SU-DHL-6 (cell line): Measurements from ENCODE around the gene HIBADH.

Experiments used
- H2AFZ ChIP-seq: fragments of 200-600 bp; sonication (generic); 2 replicates; pipeline ENCODE4 v1.6.1; 2014; ENCODE audit warnings: low read depth, mild to moderate bottlenecking, moderate library complexity, mixed read lengths, antibody characterized with exemption, low read length; ENCODE audit not compliant: severe bottlenecking
- H3F3A ChIP-seq: fragments of 200-600 bp; shearing (Covaris generic); 2 replicates; pipeline ENCODE4 v1.6.0; 2016; ENCODE audit warnings: antibody characterized with exemption, mild to moderate bottlenecking; ENCODE audit not compliant: insufficient read depth
- H3K27ac ChIP-seq: fragments of 200-600 bp; sonication (generic); 2 replicates; pipeline ENCODE4 v1.5.1; 2016; ENCODE audit warnings: low read depth, mild to moderate bottlenecking, low read length, moderate library complexity, mixed read lengths
- H3K27me3 ChIP-seq: fragments of 200-600 bp; sonication (generic), shearing (Covaris generic); 2 replicates; pipeline ENCODE4 v1.6.0; 2014; ENCODE audit warnings: mild to moderate bottlenecking, low read length
- H3K36me3 ChIP-seq: fragments of 200-600 bp; sonication (generic); 2 replicates; pipeline ENCODE4 v1.6.1; 2014; ENCODE audit warnings: mild to moderate bottlenecking, low read length, mixed read lengths
- H3K4me2 ChIP-seq: fragments of 300-600, 200-600 bp; shearing (Covaris generic), sonication (generic); 2 replicates; pipeline ENCODE4 v1.6.0; 2014; ENCODE audit warnings: low read length, low read depth, mild to moderate bottlenecking; ENCODE audit not compliant: poor library complexity, severe bottlenecking
- H3K4me3 ChIP-seq: fragments of 200-600 bp; sonication (generic); 2 replicates; pipeline ENCODE4 v1.5.1; 2014; ENCODE audit warnings: antibody characterized with exemption, low read length, mild to moderate bottlenecking, mixed read lengths; ENCODE audit not compliant: insufficient read depth, poor library complexity, severe bottlenecking
- H3K79me2 ChIP-seq: fragments of 200-600 bp; sonication (generic); 2 replicates; pipeline ENCODE4 v1.6.1; 2014; ENCODE audit warnings: mild to moderate bottlenecking, low read length, moderate library complexity; ENCODE audit not compliant: insufficient read depth
- H3K9ac ChIP-seq: fragments of 200-600 bp; sonication (generic); 2 replicates; pipeline ENCODE4 v1.7.0; 2014; ENCODE audit warnings: mild to moderate bottlenecking, low read length
- H3K9me2 ChIP-seq: fragments of 200-600 bp; sonication (generic); replicated peaks from 2 replicates; pipeline ENCODE4 v1.6.1; 2014; ENCODE audit warnings: low read length; ENCODE audit not compliant: insufficient read depth
- H3K9me3 ChIP-seq: fragments of 200-600 bp; sonication (generic); 2 replicates; pipeline ENCODE4 v1.6.1; 2014; ENCODE audit warnings: low read length, mixed read lengths; ENCODE audit not compliant: insufficient read depth
- H4K20me1 ChIP-seq: fragments of 200-600 bp; sonication (generic); 2 replicates; pipeline ENCODE4 v1.6.1; 2014; ENCODE audit warnings: low read depth, mild to moderate bottlenecking, antibody characterized with exemption, low read length, moderate library complexity, mixed read lengths
- EZH2phosphoT487 ChIP-seq: fragments of 200-600 bp; sonication (generic), shearing (Covaris generic); conservative IDR thresholded peaks from 2 replicates; pipeline ENCODE4 v1.6.1; 2018; ENCODE audit warnings: mild to moderate bottlenecking, antibody characterized with exemption, low read length, moderate library complexity, mixed read lengths
- TF ChIP-seq, protein P1 (sequence below): fragments of 200-600 bp; sonication (generic); IDR thresholded peaks from one replicate; pipeline ENCODE4 v1.5.1; 2017; ENCODE audit warnings: antibody characterized with exemption, mild to moderate bottlenecking, low read length, moderate library complexity; ENCODE audit not compliant: insufficient read depth, poor library complexity, severe bottlenecking

The HIBADH gene

DNA sequence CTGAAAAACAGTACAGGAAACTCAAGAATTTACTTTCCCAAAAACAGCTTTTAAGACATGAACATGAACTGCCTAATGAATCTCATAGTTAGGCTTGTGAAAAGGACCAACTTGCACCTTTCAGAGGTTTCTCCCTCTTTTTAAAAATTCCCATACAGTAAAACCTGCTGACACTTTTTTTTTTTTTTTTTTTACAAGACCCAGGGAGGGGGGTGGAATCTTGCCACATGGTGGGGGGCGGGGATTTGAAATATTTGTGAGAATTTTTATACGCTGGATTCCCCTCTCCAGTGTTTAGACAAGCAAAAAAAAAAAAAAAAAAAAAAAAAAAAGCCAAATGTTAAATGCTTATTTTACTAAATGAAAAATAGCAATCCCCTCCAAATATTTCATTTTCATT, 57.4 kb downstream of the HIBADH start:
- no peak overlapping the region for H3K4me3 ChIP-seq
- H2AFZ ChIP-seq, result no peak overlapping the region
- no peaks in the 10 kb centered on the region for H3K79me2 ChIP-seq
- H3K9me2 ChIP-seq, result no peaks in the 10 kb centered on the region
- H4K20me1 ChIP-seq, result no peaks in the 10 kb centered on the region
- no peaks in the 10 kb centered on the region for H3F3A ChIP-seq
- TF ChIP-seq EZH2phosphoT487, result no peak
- H3K27me3 ChIP-seq, result no peaks in the 10 kb centered on the region
- H3K27ac ChIP-seq, result no peak overlapping the region
- no peaks in the 10 kb centered on the region for H3K36me3 ChIP-seq
- no peaks in the 10 kb centered on the region for H3K9me3 ChIP-seq
- no peak overlapping the region for H3K4me2 ChIP-seq
- H3K9ac ChIP-seq, result no peak overlapping the region

DNA sequence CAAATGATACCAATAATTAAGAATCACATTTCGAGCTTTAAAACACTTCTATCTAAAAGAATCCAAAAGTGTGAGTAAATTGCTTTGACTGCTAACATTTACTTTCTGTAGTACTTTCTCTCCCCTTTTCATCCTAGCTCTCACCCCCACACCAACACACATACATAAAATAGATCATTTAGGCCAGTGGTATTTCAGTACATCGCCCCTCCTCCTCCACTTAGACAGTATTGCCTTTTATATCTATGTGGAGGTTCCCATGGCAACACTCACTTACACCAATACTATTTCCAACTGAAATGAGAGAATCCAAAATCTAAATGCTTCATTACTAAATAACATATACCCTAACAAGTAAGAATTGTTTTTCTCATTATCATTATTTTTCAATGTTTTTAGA, 58.9 kb downstream of the HIBADH start:
- no peak overlapping the region for H3K4me2 ChIP-seq
- no peak overlapping the region for H3K9ac ChIP-seq
- no peaks in the 10 kb centered on the region for H3K9me3 ChIP-seq
- H4K20me1 ChIP-seq, result no peaks in the 10 kb centered on the region
- no peaks in the 10 kb centered on the region for H3K36me3 ChIP-seq
- H3K4me3 ChIP-seq, result no peak overlapping the region
- H3K27me3 ChIP-seq, result no peaks in the 10 kb centered on the region
- no peak overlapping the region for H3K27ac ChIP-seq
- no peaks in the 10 kb centered on the region for H3K9me2 ChIP-seq
- H2AFZ ChIP-seq, result no peak overlapping the region
- no peaks in the 10 kb centered on the region for H3K79me2 ChIP-seq
- TF ChIP-seq, protein P1, sequence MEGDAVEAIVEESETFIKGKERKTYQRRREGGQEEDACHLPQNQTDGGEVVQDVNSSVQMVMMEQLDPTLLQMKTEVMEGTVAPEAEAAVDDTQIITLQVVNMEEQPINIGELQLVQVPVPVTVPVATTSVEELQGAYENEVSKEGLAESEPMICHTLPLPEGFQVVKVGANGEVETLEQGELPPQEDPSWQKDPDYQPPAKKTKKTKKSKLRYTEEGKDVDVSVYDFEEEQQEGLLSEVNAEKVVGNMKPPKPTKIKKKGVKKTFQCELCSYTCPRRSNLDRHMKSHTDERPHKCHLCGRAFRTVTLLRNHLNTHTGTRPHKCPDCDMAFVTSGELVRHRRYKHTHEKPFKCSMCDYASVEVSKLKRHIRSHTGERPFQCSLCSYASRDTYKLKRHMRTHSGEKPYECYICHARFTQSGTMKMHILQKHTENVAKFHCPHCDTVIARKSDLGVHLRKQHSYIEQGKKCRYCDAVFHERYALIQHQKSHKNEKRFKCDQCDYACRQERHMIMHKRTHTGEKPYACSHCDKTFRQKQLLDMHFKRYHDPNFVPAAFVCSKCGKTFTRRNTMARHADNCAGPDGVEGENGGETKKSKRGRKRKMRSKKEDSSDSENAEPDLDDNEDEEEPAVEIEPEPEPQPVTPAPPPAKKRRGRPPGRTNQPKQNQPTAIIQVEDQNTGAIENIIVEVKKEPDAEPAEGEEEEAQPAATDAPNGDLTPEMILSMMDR, result no peak
- no peak for TF ChIP-seq EZH2phosphoT487
- no peaks in the 10 kb centered on the region for H3F3A ChIP-seq

DNA sequence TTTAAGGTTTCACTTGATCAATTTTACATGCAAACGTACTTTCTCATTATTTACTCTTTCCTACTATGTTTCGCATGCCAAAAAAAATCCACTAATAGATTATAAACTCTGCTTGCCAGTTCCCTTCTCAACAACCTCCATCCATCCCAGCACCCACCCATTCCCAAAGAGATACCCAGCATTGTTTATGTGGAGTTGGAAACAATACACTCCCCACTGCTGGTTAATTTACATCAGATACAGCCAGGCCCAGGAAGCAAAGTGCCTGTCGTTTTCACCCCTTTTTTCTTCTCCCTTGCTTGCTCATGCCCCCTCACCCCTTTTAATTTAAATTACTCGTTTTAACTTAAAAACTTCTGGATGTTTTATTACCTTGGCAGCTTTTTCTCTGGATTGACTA, 59.9 kb downstream of the HIBADH start:
- Histone ChIP-seq H3K79me2 (no peaks in the 10 kb centered on the region), H3K36me3 (no peaks in the 10 kb centered on the region), H3K9me3 (no peaks in the 10 kb centered on the region), H3F3A (no peaks in the 10 kb centered on the region), H2AFZ (no peak overlapping the region), H3K9ac (no peak overlapping the region), H3K27ac (no peak overlapping the region), H3K9me2 (no peaks in the 10 kb centered on the region), H3K4me3 (no peak overlapping the region), H4K20me1 (no peaks in the 10 kb centered on the region), H3K4me2 (no peak overlapping the region), H3K27me3 (no peaks in the 10 kb centered on the region)
- TF ChIP-seq, protein P1, result no peak
- TF ChIP-seq EZH2phosphoT487, result no peak

DNA sequence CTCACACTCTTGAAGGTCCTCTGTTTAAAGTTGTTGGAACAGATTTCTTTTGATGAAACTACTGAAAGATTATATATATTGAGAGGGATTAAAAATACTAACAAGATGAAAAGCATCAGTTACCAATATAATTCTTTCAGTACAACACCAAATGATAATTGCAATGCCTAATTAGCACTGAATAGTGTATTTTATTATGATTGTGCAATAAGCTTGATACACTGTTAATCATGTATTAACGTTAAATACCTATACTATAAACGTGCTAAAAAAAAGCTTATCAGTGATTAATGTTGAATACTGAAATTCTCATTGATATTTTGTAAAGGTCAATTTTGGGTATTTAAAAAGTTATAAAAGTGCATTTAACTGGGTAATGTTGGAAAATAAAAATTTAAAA, 61.5 kb downstream of the HIBADH start:
- no peak overlapping the region for H3K4me3 ChIP-seq
- no peak overlapping the region for H3K27ac ChIP-seq
- no peaks in the 10 kb centered on the region for H3K36me3 ChIP-seq
- H3K9me3 ChIP-seq, result no peaks in the 10 kb centered on the region
- H4K20me1 ChIP-seq, result no peaks in the 10 kb centered on the region
- TF ChIP-seq, protein P1, result no peak
- TF ChIP-seq EZH2phosphoT487, result no peak
- no peaks in the 10 kb centered on the region for H3K79me2 ChIP-seq
- no peaks in the 10 kb centered on the region for H3K27me3 ChIP-seq
- no peaks in the 10 kb centered on the region for H3K9me2 ChIP-seq
- no peak overlapping the region for H3K9ac ChIP-seq
- H2AFZ ChIP-seq, result no peak overlapping the region
- no peaks in the 10 kb centered on the region for H3F3A ChIP-seq
- H3K4me2 ChIP-seq, result no peak overlapping the region
